Neural progenitor cell (in vitro differentiated cells): ENCODE data around the gene EML5. TPM values are rescaled to one million over a fixed set of nuclear protein-coding genes. Genes with fewer than 3 reads are reported as not detected.

Source experiments
- DNase-seq: peaks from one replicate; pipeline ENCODE4 v3.0.0-alpha.2; 2016; ENCODE audit warnings: low spot score
- H2AFZ ChIP-seq: fragments of 200-600 bp; sonication (generic); replicated peaks from 2 replicates; pipeline ENCODE4 v1.6.1; 2016; ENCODE audit warnings: antibody characterized with exemption
- H3F3A ChIP-seq: fragments of 200-600 bp; sonication (generic); 2 replicates; pipeline ENCODE4 v1.6.1; 2016; ENCODE audit warnings: antibody characterized with exemption, low read depth
- H3K27ac ChIP-seq: fragments of 200-600 bp; sonication (generic); 2 replicates; pipeline ENCODE4 v1.5.1; 2016; ENCODE audit warnings: mild to moderate bottlenecking
- H3K27me3 ChIP-seq: fragments of 200-600 bp; sonication (generic); 2 replicates; pipeline ENCODE4 v1.6.1; 2016; ENCODE audit warnings: mild to moderate bottlenecking, moderate library complexity
- H3K36me3 ChIP-seq: fragments of 200-600 bp; sonication (generic); 2 replicates; pipeline ENCODE4 v1.5.1; 2016
- H3K4me1 ChIP-seq: fragments of 200-600 bp; sonication (generic); 2 replicates; pipeline ENCODE4 v1.6.1; 2016; ENCODE audit warnings: mixed run types
- H3K4me2 ChIP-seq: fragments of 200-600 bp; sonication (generic); 2 replicates; pipeline ENCODE4 v1.6.1; 2016
- H3K4me3 ChIP-seq: fragments of 200-600 bp; sonication (generic); 2 replicates; pipeline ENCODE4 v1.5.1; 2016
- H3K79me2 ChIP-seq: fragments of 200-600 bp; sonication (generic); 2 replicates; pipeline ENCODE4 v1.6.1; 2016; ENCODE audit warnings: low read depth
- H3K9ac ChIP-seq: fragments of 200-600 bp; sonication (generic); 2 replicates; pipeline ENCODE4 v1.6.1; 2016
- H3K9me3 ChIP-seq: fragments of 200-600 bp; sonication (generic); 2 replicates; pipeline ENCODE4 v1.5.1; 2016; ENCODE audit warnings: low read depth
- H4K20me1 ChIP-seq: fragments of 200-600 bp; sonication (generic); 2 replicates; pipeline ENCODE4 v1.6.1; 2016; ENCODE audit warnings: low read depth
- H3K27ac Mint-ChIP-seq: 3 replicates; pipeline ENCODE4 v1.8.0; 2021; ENCODE audit warnings: mixed read lengths
- H3K27me3 Mint-ChIP-seq: 2 replicates; pipeline ENCODE4 v1.8.0; 2022; ENCODE audit warnings: low read depth, mild to moderate bottlenecking, inconsistent platforms, moderate library complexity, mixed read lengths; ENCODE audit not compliant: insufficient read depth
- H3K36me3 Mint-ChIP-seq: 3 replicates; pipeline ENCODE4 v1.8.0; 2021; ENCODE audit warnings: mixed read lengths
- H3K4me1 Mint-ChIP-seq: 3 replicates; pipeline ENCODE4 v1.8.0; 2021; ENCODE audit warnings: mixed read lengths
- H3K4me3 Mint-ChIP-seq: 3 replicates; pipeline ENCODE4 v1.8.0; 2021; ENCODE audit warnings: mild to moderate bottlenecking, moderate library complexity, mixed read lengths
- H3K9me3 Mint-ChIP-seq: 3 replicates; pipeline ENCODE4 v1.8.0; 2020; ENCODE audit warnings: mixed read lengths
- EZH2 ChIP-seq: fragments of 200-600 bp; sonication (generic); IDR thresholded peaks from 2 replicates; pipeline ENCODE4 v1.6.1; 2017; ENCODE audit warnings: antibody characterized with exemption, mild to moderate bottlenecking, moderate library complexity
- EZH2phosphoT487 ChIP-seq: fragments of 200-600 bp; sonication (generic); IDR thresholded peaks from 2 replicates; pipeline ENCODE4 v1.6.1; 2017; ENCODE audit warnings: antibody characterized with exemption
- total RNA-seq: library from RNA; depleted of rRNA; stranded (reverse); fragments of >200 nt; gene quantifications from 2 replicates; pipeline ENCODE4 v1.2.3, GENCODE V29; 2015; ENCODE audit warnings: low replicate concordance
- TF ChIP-seq, protein P1 (sequence below): fragments of 200-600 bp; sonication (generic); IDR thresholded peaks from 2 replicates; pipeline ENCODE4 v1.5.1; 2017; ENCODE audit warnings: antibody characterized with exemption, mild to moderate bottlenecking

Gene EML5
- total RNA-seq, 1 donor from 2014 or later, result 0.71 TPM

DNA sequence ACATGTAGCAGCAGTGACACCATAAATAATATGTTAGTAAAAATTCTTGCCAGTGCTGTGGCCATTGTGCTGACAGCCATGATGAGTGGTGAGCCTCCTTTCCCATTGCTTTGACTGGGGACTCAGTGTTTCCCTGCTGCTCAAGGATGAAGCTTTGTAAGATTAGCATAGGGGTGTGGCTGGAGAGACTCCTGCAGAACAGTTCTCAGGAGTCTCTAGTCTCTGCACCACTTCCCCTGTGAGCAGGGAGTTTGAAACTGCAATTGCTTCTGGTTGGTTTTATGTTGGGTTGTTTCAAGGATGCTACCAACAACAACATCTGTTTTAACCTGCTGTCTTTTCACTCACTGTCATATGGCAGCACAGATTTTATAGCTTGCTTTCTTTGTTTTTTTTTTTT lies 188.5 kb downstream of the EML5 start:
- Histone ChIP-seq H3K4me3 (no peak overlapping the region), H3K27me3 (no peaks in the 10 kb centered on the region), H3K4me2 (no peak overlapping the region), H3K79me2 (peaks cover 6% of the 10 kb centered on the region), H3K36me3 (peaks cover 31% of the 10 kb centered on the region), H3F3A (no peaks in the 10 kb centered on the region), H3K27ac (no peak overlapping the region), H4K20me1 (peaks cover 5% of the 10 kb centered on the region), H3K4me1 (no peaks in the 10 kb centered on the region), H3K9me3 (no peaks in the 10 kb centered on the region), H3K9ac (no peak overlapping the region), H2AFZ (no peak overlapping the region)
- Mint-ChIP-seq H3K4me1 (no peaks in the 10 kb centered on the region), H3K4me3 (no peak overlapping the region), H3K27me3 (no peaks in the 10 kb centered on the region), H3K36me3 (peaks cover 58% of the 10 kb centered on the region), H3K27ac (no peak overlapping the region), H3K9me3 (no peaks in the 10 kb centered on the region)
- TF ChIP-seq EZH2phosphoT487 (no peak), EZH2 (no peak)
- TF ChIP-seq, protein P1, sequence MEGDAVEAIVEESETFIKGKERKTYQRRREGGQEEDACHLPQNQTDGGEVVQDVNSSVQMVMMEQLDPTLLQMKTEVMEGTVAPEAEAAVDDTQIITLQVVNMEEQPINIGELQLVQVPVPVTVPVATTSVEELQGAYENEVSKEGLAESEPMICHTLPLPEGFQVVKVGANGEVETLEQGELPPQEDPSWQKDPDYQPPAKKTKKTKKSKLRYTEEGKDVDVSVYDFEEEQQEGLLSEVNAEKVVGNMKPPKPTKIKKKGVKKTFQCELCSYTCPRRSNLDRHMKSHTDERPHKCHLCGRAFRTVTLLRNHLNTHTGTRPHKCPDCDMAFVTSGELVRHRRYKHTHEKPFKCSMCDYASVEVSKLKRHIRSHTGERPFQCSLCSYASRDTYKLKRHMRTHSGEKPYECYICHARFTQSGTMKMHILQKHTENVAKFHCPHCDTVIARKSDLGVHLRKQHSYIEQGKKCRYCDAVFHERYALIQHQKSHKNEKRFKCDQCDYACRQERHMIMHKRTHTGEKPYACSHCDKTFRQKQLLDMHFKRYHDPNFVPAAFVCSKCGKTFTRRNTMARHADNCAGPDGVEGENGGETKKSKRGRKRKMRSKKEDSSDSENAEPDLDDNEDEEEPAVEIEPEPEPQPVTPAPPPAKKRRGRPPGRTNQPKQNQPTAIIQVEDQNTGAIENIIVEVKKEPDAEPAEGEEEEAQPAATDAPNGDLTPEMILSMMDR, result no peak
- peak; percentile 16 for DNase-seq

DNA sequence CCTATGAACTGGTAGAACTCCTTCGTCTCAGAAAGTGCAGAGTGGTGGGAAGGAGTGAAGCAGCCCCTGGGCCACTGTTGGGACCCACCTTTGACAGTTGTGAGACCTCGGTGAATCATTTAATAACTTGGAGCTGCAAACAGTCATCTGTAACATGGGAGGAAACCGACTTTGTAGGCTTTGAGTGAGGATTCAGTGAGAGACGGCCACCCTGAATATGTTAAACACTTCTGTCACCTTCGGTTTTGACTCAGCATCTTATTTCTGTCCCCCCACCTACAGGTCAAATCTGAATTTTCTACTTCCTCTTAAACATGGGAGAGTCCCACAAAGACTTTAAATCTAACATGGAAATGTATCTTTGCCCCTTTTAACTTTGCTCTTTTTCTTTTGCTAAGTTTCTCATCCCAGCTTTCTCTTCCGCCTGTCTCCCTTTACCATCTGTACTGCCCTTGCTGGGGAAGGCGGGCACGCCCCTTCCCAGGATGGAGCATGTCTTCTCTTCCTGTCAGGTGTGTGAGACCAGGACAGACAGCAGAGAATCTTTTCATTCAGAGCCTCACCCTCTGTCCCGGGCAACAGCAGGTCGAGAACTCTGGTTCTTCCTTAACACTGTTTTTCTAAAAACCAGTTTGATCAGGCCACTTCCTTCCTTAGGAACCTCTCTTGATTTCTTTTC lies 192.9 kb downstream of the EML5 start:
- H3K36me3 ChIP-seq, result peaks cover 19% of the 10 kb centered on the region
- H3K27ac Mint-ChIP-seq, result no peak overlapping the region
- no peak overlapping the region for H3K9ac ChIP-seq
- H4K20me1 ChIP-seq, result peaks cover 5% of the 10 kb centered on the region
- H3K9me3 ChIP-seq, result no peaks in the 10 kb centered on the region
- H3K79me2 ChIP-seq, result peaks cover 6% of the 10 kb centered on the region
- H2AFZ ChIP-seq, result no peak overlapping the region
- TF ChIP-seq, protein P1, result no peak
- TF ChIP-seq EZH2 (no peak), EZH2phosphoT487 (no peak)
- no peak overlapping the region for H3K4me2 ChIP-seq
- no peaks in the 10 kb centered on the region for H3F3A ChIP-seq
- H3K9me3 Mint-ChIP-seq, result no peaks in the 10 kb centered on the region
- H3K27me3 ChIP-seq, result no peaks in the 10 kb centered on the region
- H3K4me3 Mint-ChIP-seq, result no peak overlapping the region
- H3K27ac ChIP-seq, result no peak overlapping the region
- H3K27me3 Mint-ChIP-seq, result no peaks in the 10 kb centered on the region
- no peaks in the 10 kb centered on the region for H3K4me1 Mint-ChIP-seq
- H3K4me3 ChIP-seq, result no peak overlapping the region
- H3K36me3 Mint-ChIP-seq, result peaks cover 51% of the 10 kb centered on the region
- no peak for DNase-seq
- no peaks in the 10 kb centered on the region for H3K4me1 ChIP-seq

DNA sequence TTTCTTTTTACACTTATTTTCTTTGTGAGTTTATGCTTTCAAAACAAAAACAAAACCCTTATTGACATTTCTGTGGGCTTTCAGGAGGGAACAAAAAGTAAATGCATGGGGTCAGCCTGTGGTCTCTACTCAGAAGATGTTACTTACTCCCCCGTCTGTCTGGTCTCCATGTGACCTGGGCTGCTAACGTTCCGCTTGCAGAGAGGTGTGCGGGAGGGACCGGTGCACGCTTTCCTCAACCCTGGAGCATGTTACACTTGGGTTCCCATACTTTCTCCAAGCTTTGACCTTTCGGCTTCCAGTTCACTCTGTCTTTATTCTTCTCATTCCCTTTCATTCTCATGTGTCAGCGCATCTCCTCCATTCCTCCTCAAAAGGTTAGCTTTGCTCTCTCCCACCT lies 193.4 kb downstream of the EML5 start:
- Histone ChIP-seq H3K4me3 (no peak overlapping the region), H3K79me2 (peaks cover 6% of the 10 kb centered on the region), H2AFZ (no peak overlapping the region), H3F3A (no peaks in the 10 kb centered on the region), H3K4me2 (no peak overlapping the region), H3K36me3 (peaks cover 22% of the 10 kb centered on the region), H3K27ac (no peak overlapping the region), H3K27me3 (no peaks in the 10 kb centered on the region), H4K20me1 (peaks cover 5% of the 10 kb centered on the region), H3K4me1 (no peaks in the 10 kb centered on the region), H3K9me3 (no peaks in the 10 kb centered on the region), H3K9ac (no peak overlapping the region)
- Mint-ChIP-seq H3K27ac (no peak overlapping the region), H3K9me3 (no peaks in the 10 kb centered on the region), H3K36me3 (peaks cover 51% of the 10 kb centered on the region), H3K27me3 (no peaks in the 10 kb centered on the region), H3K4me3 (no peak overlapping the region), H3K4me1 (no peaks in the 10 kb centered on the region)
- DNase-seq, result no peak
- TF ChIP-seq, protein P1, result no peak
- TF ChIP-seq EZH2phosphoT487 (no peak), EZH2 (no peak)
